Tibial nerve (tissue), 4 donors: Measurements from ENCODE around the gene SLC16A11. TPM values are rescaled to one million over a fixed set of nuclear protein-coding genes. Genes with fewer than 3 reads are reported as not detected.
"Not testable (repeated sequence)": the region's sequence is repeated elsewhere in the genome, so short reads cannot be mapped to it uniquely, and the experiment has no call there.

Experiments
- DNase-seq, 2 donors: peaks; one replicate each; pipeline ENCODE4 v3.0.0-alpha.2; 2019; ENCODE audit warnings: low spot score in 2 of 2
- H3K27ac ChIP-seq, 4 donors: fragments of 200-600 bp; sonication (generic) in 3 of 4; one replicate each; pipeline ENCODE4 v1.5.1; 2017 to 2019; ENCODE audit warnings: mild to moderate bottlenecking in 1 of 4
- H3K27me3 ChIP-seq, 2 donors: fragments of 200-600 bp; sonication (generic) in 1 of 2; one replicate each; pipeline versions ENCODE4 v1.5.1 to v1.6.0; 2017 to 2019
- H3K36me3 ChIP-seq, 3 donors: fragments of 200-600 bp; sonication (generic); one replicate each; pipeline ENCODE4 v1.5.1; 2018 to 2019
- H3K4me1 ChIP-seq, 4 donors: fragments of 200-600 bp; sonication (generic) in 3 of 4; one replicate each; pipeline ENCODE4 v1.5.1; 2017 to 2019
- H3K4me3 ChIP-seq, 4 donors: fragments of 200-600 bp; sonication (generic) in 3 of 4; one replicate each; pipeline ENCODE4 v1.5.1; 2017 to 2019; ENCODE audit warnings: mild to moderate bottlenecking in 1 of 4, moderate library complexity in 1 of 4
- H3K9me3 ChIP-seq, 4 donors: fragments of 200-600 bp; sonication (generic) in 3 of 4; one replicate each; pipeline ENCODE4 v1.5.1; 2017 to 2019
- EP300 ChIP-seq, 2 donors: sonication (generic); formaldehyde crosslinking; IDR thresholded peaks; one replicate each; pipeline ENCODE4 v1.6.1; 2017; ENCODE audit warnings: antibody characterized with exemption in 2 of 2, mild to moderate bottlenecking in 1 of 2
- POLR2A ChIP-seq, 2 donors: fragments of 450-650 bp; IDR thresholded peaks; one replicate each; pipeline ENCODE4 v1.6.1; 2017; ENCODE audit warnings: antibody characterized with exemption in 2 of 2, mild to moderate bottlenecking in 2 of 2, moderate library complexity in 2 of 2
- WGBS, 2 donors: methylation state at CpG; one replicate each; pipeline ENCODE4 v1.1.5; 2018; 5-methylcytosine and 5-hydroxymethylcytosine counted together
- total RNA-seq, 4 donors: library from RNA; depleted of rRNA; stranded (reverse); fragments of >200 nt; gene quantifications; one replicate each; pipeline ENCODE4 v1.1.0, GENCODE V29; 2016
- TF ChIP-seq, protein P1 (sequence below), 5 experiments: fragments of 200-600 bp in 3 of 5; fragments of 450-650 bp in 2 of 5; sonication (generic) in 3 of 5; IDR thresholded peaks; one replicate each; pipeline ENCODE4 v1.5.1; 2016 to 2019; ENCODE audit warnings: antibody characterized with exemption in 5 of 5, mild to moderate bottlenecking in 3 of 5, moderate library complexity in 2 of 5

SLC16A11 gene
- total RNA-seq, 4 donors from 2014 or later, result 0.78 TPM; not detected in 3

DNA sequence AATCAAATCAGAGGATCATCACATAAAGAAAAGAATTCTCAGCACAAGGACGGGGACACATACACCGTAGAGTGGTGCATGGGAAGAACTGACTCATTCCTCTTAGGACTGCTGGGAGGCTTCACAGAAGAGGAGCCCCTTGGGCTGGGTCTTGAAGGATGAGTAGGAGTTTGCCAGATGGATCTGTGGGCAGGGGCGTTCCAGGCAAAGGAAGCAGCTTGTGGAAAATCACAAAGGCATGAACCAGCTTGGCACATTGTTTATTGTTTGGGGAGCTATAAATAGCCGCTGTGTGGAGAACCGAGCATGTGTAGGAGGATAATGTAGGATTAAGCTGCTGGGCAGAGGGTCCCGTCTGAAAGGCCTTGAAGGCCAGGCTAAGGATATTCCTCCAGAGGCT, 5.1 kb upstream of the SLC16A11 start:
- Histone ChIP-seq H3K27ac (no peak overlapping the region), H3K9me3 (no peaks in the 10 kb centered on the region), H3K4me3 (no peak overlapping the region), H3K36me3 (no peaks in the 10 kb centered on the region), H3K27me3 (peaks cover 0 to 43% of the 10 kb centered on the region in 2 donors), H3K4me1 (peaks cover 0 to 22% (median 7%) of the 10 kb centered on the region in 4 donors)
- WGBS, 2 donors, result 67 to 69% methylated on average over 6 of the region's 6 CpGs
- DNase-seq, result no peak
- no peak for TF ChIP-seq EP300 (IDR thresholded peaks at IDR 0.05)
- TF ChIP-seq, protein P1, sequence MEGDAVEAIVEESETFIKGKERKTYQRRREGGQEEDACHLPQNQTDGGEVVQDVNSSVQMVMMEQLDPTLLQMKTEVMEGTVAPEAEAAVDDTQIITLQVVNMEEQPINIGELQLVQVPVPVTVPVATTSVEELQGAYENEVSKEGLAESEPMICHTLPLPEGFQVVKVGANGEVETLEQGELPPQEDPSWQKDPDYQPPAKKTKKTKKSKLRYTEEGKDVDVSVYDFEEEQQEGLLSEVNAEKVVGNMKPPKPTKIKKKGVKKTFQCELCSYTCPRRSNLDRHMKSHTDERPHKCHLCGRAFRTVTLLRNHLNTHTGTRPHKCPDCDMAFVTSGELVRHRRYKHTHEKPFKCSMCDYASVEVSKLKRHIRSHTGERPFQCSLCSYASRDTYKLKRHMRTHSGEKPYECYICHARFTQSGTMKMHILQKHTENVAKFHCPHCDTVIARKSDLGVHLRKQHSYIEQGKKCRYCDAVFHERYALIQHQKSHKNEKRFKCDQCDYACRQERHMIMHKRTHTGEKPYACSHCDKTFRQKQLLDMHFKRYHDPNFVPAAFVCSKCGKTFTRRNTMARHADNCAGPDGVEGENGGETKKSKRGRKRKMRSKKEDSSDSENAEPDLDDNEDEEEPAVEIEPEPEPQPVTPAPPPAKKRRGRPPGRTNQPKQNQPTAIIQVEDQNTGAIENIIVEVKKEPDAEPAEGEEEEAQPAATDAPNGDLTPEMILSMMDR (IDR thresholded peaks at IDR 0.05), result no peak
- no peak for TF ChIP-seq POLR2A (IDR thresholded peaks at IDR 0.05)

DNA sequence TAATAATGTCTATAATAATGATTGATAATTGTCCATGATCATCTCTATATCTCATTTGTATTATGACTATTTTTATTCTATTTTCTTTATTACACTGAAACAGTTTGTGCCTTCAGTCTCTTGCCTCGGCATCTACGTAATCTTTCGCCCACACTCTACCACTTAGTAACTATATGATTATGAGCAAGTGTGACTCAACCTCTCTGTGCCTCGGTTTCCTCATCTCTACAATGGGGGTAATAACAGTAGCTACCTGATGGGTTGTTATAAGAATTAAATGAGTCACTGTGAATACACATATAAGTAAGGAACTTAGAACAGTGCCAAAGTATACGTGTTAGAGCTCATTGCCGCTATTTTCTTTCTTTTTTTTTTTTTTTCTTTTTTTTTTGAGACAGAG, 3.7 kb upstream of the SLC16A11 start:
- peaks cover 0 to 36% (median 20%) of the 10 kb centered on the region in 4 donors for H3K4me1 ChIP-seq
- TF ChIP-seq, protein P1 (IDR thresholded peaks at IDR 0.05), result no peak
- no peak for TF ChIP-seq EP300 (IDR thresholded peaks at IDR 0.05)
- no peak for TF ChIP-seq POLR2A (IDR thresholded peaks at IDR 0.05)
- no peak for DNase-seq
- H3K27ac ChIP-seq, result peak overlapping the region in 1 of 4 donors; percentile 75
- peaks cover 0 to 57% of the 10 kb centered on the region in 2 donors for H3K27me3 ChIP-seq
- H3K36me3 ChIP-seq, result no peaks in the 10 kb centered on the region
- H3K9me3 ChIP-seq, result no peaks in the 10 kb centered on the region
- WGBS, 2 donors, result 76 to 82% methylated on average over 6 of the region's 6 CpGs
- H3K4me3 ChIP-seq, result no peak overlapping the region

DNA sequence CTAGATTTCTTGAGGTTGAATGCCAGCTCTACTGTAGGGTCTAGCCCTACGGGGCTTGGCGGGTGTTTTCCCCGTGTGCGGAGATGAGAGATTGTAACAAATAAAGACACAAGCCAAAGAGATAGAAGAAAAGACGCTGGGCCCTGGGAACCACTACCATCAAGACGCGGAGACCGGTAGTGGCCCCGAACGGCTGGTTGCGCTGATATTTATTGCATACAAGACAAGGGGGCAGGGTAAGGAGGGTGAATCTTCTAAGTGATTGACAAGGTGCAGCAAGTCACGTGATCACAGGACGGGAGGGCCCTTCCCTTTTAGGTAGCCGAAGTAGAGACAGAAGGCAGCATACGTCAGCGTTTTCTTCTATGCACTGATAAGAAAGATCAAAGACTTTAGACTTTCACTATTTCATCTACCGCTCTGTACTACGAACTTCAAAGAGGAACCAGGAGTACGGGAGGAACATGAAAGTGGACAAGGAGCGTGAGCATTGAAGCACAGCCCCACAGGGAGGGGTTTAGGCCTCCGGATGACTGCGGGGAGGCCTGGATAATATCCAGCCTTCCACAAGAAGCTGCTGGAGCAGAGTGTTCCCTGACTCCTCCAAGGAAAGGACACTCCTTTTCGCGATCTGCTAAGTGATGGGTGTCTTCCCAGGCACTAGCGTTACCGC, 3.0 kb upstream of the SLC16A11 start:
- not testable (repeated sequence) for H3K9me3 ChIP-seq, DNase-seq, H3K36me3 ChIP-seq
- Histone ChIP-seq H3K4me3 (peak overlapping the region in 2 of 4 donors; percentile 38 to 42), H3K27me3 (peaks cover 0 to 64% of the 10 kb centered on the region in 2 donors), H3K27ac (peak overlapping the region in 2 of 4 donors; percentile 21 to 75), H3K4me1 (peaks cover 0 to 43% (median 26%) of the 10 kb centered on the region in 4 donors)
- 21 to 23% methylated on average over 26 of the region's 26 CpGs for WGBS, 2 donors

DNA sequence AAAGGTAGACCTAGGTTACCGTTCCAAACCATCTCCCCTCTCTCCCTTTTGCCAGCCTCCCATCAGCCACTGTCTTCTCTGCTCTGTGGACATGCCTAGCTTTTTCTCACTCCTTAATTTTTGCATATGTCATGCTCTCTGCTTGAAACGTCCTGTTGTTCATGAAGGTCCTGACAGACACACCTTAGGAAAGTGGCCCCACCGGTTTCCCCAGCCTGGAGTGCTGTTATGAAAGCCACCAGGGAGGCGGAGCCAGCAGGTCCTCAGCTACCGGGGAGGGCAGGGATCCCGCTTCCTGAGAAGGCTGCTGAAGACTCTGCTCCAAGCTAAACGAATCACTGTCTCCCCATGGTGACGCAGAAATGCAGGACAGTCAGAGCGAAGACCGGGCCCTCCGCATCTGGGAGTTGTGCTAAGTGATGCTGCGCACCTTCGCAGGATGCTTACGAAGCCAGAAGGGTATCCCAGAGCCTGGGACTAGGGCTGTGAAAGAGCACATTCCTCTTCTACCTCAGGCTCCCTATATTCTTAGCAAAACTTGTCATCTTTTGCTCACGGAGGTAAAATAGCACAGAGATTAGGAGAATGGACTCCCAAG, 2.3 kb upstream of the SLC16A11 start:
- peak overlapping the region in 2 of 4 donors; percentile 38 to 42 for H3K4me3 ChIP-seq
- TF ChIP-seq EP300 (IDR thresholded peaks at IDR 0.05) (no peak), POLR2A (IDR thresholded peaks at IDR 0.05) (no peak)
- TF ChIP-seq, protein P1 (IDR thresholded peaks at IDR 0.05), result peak in 1 of 5 experiments; percentile 4
- DNase-seq, result no peak
- WGBS, 2 donors, result 15 to 17% methylated on average over 12 to 14 of the region's 15 CpGs
- H3K27me3 ChIP-seq, result peaks cover 0 to 71% of the 10 kb centered on the region in 2 donors
- peaks cover 0 to 43% (median 26%) of the 10 kb centered on the region in 4 donors for H3K4me1 ChIP-seq
- no peaks in the 10 kb centered on the region for H3K36me3 ChIP-seq
- no peaks in the 10 kb centered on the region for H3K9me3 ChIP-seq
- H3K27ac ChIP-seq, result peak overlapping the region in 2 of 4 donors; percentile 21 to 75

DNA sequence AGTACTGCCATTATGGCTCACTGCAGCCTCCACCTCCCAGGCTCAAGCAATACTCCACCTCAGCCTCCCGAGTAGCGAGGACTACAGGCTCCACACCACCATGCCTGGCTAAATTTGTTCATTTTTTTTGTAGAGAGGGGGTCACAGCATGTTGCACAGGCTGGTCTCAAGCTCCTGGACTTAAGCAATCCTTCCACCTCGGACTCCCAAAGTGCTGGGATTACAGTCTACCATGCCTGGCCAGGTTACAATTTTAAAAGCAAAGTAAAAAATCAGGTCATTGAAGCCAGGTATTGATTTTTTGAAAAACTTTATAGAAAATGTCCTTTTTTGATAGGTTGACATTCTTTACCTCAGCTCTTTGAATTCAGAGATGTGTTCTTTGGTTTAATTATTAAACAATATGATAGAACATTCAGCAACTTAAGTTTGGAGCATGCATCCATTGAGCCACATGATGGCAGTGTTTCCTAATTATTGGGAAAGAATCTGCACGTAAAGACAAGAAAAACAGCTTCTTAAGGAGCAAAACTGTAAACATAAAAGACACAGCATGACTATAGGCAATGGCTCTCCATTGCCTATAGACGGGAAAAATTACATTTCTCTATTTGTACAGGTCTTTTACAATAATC, 1.7 kb upstream of the SLC16A11 start:
- TF ChIP-seq EP300 (IDR thresholded peaks at IDR 0.05), result no peak
- TF ChIP-seq POLR2A (IDR thresholded peaks at IDR 0.05), result no peak
- TF ChIP-seq, protein P1 (IDR thresholded peaks at IDR 0.05), result peak; percentile 52 to 80 (median 74)
- no peaks in the 10 kb centered on the region for H3K9me3 ChIP-seq
- H3K36me3 ChIP-seq, result no peaks in the 10 kb centered on the region
- peaks cover 0 to 72% of the 10 kb centered on the region in 2 donors for H3K27me3 ChIP-seq
- peak overlapping the region in 1 of 4 donors; percentile 38 for H3K4me3 ChIP-seq
- H3K4me1 ChIP-seq, result peaks cover 0 to 43% (median 26%) of the 10 kb centered on the region in 4 donors
- WGBS, 2 donors, result 25 to 28% methylated on average over 5 of the region's 5 CpGs
- H3K27ac ChIP-seq, result peak overlapping the region in 1 of 4 donors; percentile 75
- peak in 1 of 2 donors; percentile 74 for DNase-seq
